Muscle layer of colon (tissue), 2 donors: Measurements from ENCODE around the gene BAG3.
"Not testable (repeated sequence)": the region's sequence is repeated elsewhere in the genome, so short reads cannot be mapped to it uniquely, and the experiment has no call there.

ENCODE experiments used
- H3K27ac ChIP-seq: one replicate; pipeline ENCODE4 v1.7.0; 2013; ENCODE audit warnings: low read depth, mild to moderate bottlenecking, low read length, moderate library complexity
- H3K27me3 ChIP-seq, 2 donors: one replicate each; pipeline ENCODE4 v1.7.0; 2013; ENCODE audit warnings: low read length in 2 of 2, mild to moderate bottlenecking in 2 of 2; ENCODE audit not compliant: insufficient read depth in 2 of 2, control insufficient read depth in 1 of 2
- H3K36me3 ChIP-seq: one replicate; pipeline ENCODE4 v1.7.0; 2013; ENCODE audit warnings: mild to moderate bottlenecking, low read length; ENCODE audit not compliant: insufficient read depth
- H3K4me1 ChIP-seq: one replicate; pipeline ENCODE4 v1.7.0; 2013; ENCODE audit warnings: mild to moderate bottlenecking, low read length; ENCODE audit not compliant: insufficient read depth
- H3K4me3 ChIP-seq, 2 donors: one replicate each; pipeline ENCODE4 v1.7.0; 2013; ENCODE audit warnings: low read length in 2 of 2, low read depth in 1 of 2, mild to moderate bottlenecking in 1 of 2, moderate library complexity in 1 of 2
- H3K9ac ChIP-seq: one replicate; pipeline ENCODE4 v1.7.0; 2013; ENCODE audit warnings: low read length
- H3K9me3 ChIP-seq: one replicate; pipeline ENCODE4 v1.7.0; 2013; ENCODE audit warnings: mild to moderate bottlenecking, low read length
- donor health status: abdominal sarcoma.
- donor health status: Adenocarcinoma of cecum.

Gene BAG3

GRCh38 chr10:119650692-119651513 lies at the start of gene BAG3:
BAG3 (plus strand) TSS chr10:119651380; CDS start chr10:119651676, 296 bp downstream.
- no peaks in the 10 kb centered on the region for H3K9me3 ChIP-seq
- H3K27ac ChIP-seq: peak within 1 kb of the TSS; percentile 85
- no peaks in the 10 kb centered on the region for H3K36me3 ChIP-seq
- H3K4me1 ChIP-seq: peaks cover 32% of the 10 kb centered on the region
- peak within 1 kb of the TSS; percentile 71 for H3K9ac ChIP-seq
- peak within 1 kb of the TSS; percentile 67 to 92 for H3K4me3 ChIP-seq
- H3K27me3 ChIP-seq: no peaks in the 10 kb centered on the region

DNA sequence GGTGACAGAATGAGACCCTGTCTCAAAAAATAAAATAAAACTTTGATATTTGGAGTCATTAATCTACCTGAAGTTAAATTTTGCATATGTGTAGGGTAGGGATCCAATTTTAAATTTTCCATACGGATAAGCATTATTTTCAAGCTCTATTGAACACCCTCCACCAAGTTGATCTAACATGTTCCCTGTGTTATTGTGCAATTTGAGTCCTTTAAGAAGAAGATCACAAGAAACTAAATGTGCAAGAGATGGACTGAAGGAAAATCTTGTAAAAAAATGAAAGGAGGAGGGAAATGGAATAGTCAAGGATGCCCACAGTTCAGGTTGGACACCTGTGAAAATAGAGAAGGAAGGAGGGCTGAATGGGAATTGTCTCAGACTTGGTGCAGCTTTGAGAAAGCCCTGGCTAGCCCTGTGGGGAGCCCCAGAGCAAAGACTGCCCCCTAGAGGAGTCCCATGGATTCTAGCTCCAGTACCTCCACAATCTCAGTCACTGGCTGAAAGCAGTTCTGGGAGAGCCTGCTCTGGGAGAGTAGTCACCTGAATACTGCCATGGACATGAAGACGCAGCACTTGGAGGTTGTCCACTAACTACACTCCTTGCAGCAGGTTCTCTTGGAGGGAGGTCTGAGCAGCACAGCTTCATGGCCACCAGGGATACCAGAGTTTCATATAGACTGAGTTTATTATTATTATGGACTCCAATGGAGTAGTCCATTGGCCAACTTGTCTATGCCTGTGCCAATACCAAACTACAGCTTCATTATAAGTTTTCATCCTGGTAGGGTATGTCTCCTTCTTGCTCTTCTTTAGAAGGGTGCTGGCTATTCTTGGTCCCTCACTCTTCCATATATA lies 48.7 kb upstream of the BAG3 start:
- no peaks in the 10 kb centered on the region for H3K27me3 ChIP-seq
- H3K27ac ChIP-seq: no peak overlapping the region
- H3K4me1 ChIP-seq: peaks cover 5% of the 10 kb centered on the region
- no peaks in the 10 kb centered on the region for H3K9me3 ChIP-seq
- H3K4me3 ChIP-seq: no peak overlapping the region
- no peak overlapping the region for H3K9ac ChIP-seq
- no peaks in the 10 kb centered on the region for H3K36me3 ChIP-seq

DNA sequence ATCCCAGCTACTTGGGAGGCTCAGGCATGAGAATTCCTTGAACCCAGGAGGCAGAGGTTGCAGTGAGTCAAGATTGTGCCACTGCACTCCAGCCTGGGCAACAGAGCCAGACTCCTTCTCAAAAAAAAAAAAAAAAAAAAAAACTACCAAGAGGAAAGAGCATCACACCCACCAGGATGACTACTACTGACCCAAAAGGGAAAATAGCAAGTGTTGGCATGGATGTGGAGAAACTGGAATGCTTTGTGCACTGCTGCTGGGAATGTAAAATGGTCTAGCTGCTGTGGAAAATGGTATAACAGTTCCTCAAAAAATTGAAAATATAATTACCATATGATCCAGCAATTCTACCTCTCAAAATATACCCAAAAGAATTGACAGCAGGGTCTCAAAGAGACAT lies 46.7 kb upstream of the BAG3 start:
- no peaks in the 10 kb centered on the region for H3K9me3 ChIP-seq
- no peak overlapping the region for H3K27ac ChIP-seq
- no peak overlapping the region for H3K9ac ChIP-seq
- H3K4me3 ChIP-seq: no peak overlapping the region
- no peaks in the 10 kb centered on the region for H3K4me1 ChIP-seq
- no peaks in the 10 kb centered on the region for H3K27me3 ChIP-seq
- H3K36me3 ChIP-seq: no peaks in the 10 kb centered on the region

DNA sequence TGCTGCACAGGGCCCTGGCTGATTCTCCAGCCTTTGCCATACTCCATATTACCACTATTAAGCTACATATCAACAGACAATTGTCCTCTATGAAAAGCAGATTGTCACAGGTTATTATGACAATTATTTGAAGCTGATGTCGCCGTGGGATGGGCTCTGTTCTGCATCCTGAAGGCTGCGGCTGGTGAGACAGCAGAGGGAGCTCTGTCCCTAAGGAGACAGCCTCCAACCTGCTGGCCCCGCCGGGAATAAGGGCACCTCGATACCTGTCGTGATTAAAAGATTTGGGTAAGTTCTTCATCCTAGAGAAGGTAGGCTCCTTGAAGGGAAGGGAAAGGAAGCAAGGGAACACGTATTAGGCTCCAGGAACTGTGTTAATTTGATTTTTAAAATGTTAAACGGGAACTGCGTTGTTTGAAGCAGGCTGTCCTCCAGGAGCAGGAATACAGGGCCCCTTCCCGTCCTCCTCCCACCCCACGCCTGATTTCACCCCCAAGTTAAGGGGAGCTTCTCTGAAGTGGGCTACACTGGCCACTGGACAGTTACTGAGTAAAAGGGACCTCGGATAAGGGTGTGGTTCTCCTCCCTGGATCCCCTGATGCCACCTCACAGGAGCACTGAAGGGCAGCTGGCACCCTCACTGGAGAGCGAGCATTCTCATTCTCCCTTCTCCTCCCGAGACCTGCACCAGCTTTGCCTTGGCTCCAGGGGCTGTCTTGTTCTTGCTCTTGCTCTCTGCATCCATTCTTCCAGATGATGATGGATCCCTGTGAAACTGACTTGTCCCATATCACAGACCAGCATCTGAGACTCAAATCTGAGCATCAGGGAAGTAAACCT lies 42.6 kb upstream of the BAG3 start:
- no peak overlapping the region for H3K27ac ChIP-seq
- no peak overlapping the region for H3K9ac ChIP-seq
- H3K9me3 ChIP-seq: no peaks in the 10 kb centered on the region
- peak overlapping the region in 1 of 2 donors; percentile 28 for H3K4me3 ChIP-seq
- no peaks in the 10 kb centered on the region for H3K4me1 ChIP-seq
- no peaks in the 10 kb centered on the region for H3K27me3 ChIP-seq
- H3K36me3 ChIP-seq: no peaks in the 10 kb centered on the region

DNA sequence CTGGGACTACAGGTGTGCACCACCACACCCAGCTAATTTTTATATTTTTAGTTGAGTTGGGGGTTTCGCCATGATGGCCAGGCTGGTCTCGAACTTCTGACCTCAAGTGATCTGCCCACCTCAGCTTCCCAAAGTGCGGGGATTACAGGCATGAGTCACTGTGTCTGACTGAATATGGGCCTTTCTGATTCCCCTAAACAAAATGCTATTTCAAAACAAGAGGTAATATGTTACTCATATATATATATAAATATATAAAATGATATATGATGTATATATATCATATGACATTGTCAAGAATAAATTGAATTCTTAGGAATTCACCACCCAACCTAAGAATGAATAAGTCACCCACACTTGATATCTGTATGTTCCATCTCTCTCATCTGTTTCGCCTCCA lies 41.7 kb upstream of the BAG3 start:
- H3K27ac ChIP-seq: no peak overlapping the region
- no peaks in the 10 kb centered on the region for H3K9me3 ChIP-seq
- H3K36me3 ChIP-seq: no peaks in the 10 kb centered on the region
- H3K4me1 ChIP-seq: no peaks in the 10 kb centered on the region
- no peak overlapping the region for H3K4me3 ChIP-seq
- H3K27me3 ChIP-seq: no peaks in the 10 kb centered on the region
- H3K9ac ChIP-seq: no peak overlapping the region

- Histone ChIP-seq H3K9me3 (no peaks in the 10 kb centered on the region), H3K4me3 (no peak overlapping the region), H3K27me3 (no peaks in the 10 kb centered on the region), H3K36me3 (no peaks in the 10 kb centered on the region), H3K9ac (no peak overlapping the region), H3K4me1 (no peaks in the 10 kb centered on the region), H3K27ac (no peak overlapping the region)
Measured at GRCh38 chr10:119611433-119611832, 39.7 kb upstream of the BAG3 start.

GRCh38 chr10:119613741-119614140 lies 37.4 kb upstream of the BAG3 start:
- Histone ChIP-seq H3K4me3 (no peak overlapping the region), H3K27ac (no peak overlapping the region), H3K9me3 (no peaks in the 10 kb centered on the region), H3K27me3 (no peaks in the 10 kb centered on the region), H3K4me1 (peaks cover 7% of the 10 kb centered on the region), H3K36me3 (no peaks in the 10 kb centered on the region), H3K9ac (no peak overlapping the region)

DNA sequence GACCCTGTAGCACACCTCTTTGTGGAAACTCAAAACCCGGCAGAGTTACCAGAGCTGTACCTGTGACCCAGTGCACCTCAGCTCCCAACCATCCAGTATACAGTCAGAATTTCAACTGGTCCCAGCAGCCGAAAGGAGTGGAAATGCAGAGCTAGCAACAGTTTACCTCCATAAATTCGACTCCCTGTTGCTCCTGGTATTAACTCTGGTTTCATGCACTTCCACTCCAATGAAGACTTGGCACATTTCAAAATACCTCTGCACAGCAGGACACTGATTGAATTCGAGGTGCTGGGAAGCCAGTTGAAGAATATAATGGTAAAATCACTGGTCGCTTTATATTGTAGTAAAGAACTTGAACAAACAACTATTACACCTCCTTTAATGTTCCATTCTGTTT lies 36.5 kb upstream of the BAG3 start:
- Histone ChIP-seq H3K27me3 (no peaks in the 10 kb centered on the region), H3K36me3 (no peaks in the 10 kb centered on the region), H3K9ac (no peak overlapping the region), H3K27ac (no peak overlapping the region), H3K9me3 (no peaks in the 10 kb centered on the region), H3K4me3 (no peak overlapping the region), H3K4me1 (peaks cover 7% of the 10 kb centered on the region)

DNA sequence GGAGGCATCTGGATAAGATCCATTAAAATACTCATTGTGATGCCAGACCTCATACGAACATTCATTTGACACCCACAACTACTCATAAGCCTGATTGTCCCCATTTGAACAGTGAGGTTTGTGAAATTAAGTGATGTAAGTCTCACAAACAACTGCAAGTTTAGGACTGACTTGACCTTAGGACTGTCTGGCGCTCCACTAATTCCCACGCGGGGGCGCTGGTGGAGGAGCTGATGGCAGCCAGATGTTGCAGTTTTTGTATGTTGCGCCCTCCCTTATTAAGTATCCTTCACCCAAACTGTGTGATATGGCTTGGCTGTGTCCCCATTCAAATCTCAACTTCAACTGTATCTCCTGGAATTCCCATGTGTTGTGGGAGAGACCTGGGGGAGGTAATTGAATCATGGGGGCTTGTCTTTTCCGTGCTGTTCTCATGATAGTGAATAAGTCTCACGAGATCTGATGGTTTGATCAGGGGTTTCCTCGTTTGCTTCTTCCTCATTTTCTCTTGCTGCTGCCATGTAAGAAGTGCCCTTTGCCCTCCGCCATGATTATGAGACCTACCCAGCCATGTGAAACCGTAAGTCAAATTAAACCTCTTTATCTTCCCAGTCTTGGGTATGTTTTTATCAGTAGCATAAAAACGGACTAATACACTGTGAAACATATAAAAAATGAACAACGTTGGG lies 34.2 kb upstream of the BAG3 start:
- no peaks in the 10 kb centered on the region for H3K36me3 ChIP-seq
- no peaks in the 10 kb centered on the region for H3K9me3 ChIP-seq
- no peaks in the 10 kb centered on the region for H3K27me3 ChIP-seq
- no peak overlapping the region for H3K9ac ChIP-seq
- no peak overlapping the region for H3K4me3 ChIP-seq
- no peak overlapping the region for H3K27ac ChIP-seq
- peaks cover 7% of the 10 kb centered on the region for H3K4me1 ChIP-seq

DNA sequence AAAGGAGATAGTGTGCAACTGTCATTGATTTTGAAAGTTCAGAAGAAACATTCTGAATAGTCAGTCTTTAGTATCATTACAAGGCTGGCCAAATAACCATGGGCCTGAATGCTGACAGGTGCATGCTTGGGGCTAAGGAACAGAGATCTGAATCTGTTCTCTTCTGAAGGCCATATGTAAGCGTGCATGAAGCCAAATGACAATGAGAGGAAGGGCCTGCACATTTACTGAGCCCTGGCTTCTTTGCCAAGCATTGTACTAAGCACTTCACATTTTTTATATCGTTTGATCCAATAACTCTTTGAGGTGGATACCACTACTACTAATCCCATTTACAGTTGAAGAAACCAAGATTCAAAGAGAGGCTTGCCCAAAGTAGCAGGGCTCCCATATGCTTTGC lies 32.0 kb upstream of the BAG3 start:
- H3K27me3 ChIP-seq: no peaks in the 10 kb centered on the region
- H3K9me3 ChIP-seq: no peaks in the 10 kb centered on the region
- H3K36me3 ChIP-seq: no peaks in the 10 kb centered on the region
- H3K9ac ChIP-seq: no peak overlapping the region
- peaks cover 7% of the 10 kb centered on the region for H3K4me1 ChIP-seq
- no peak overlapping the region for H3K27ac ChIP-seq
- peak overlapping the region in 1 of 2 donors; percentile 27 for H3K4me3 ChIP-seq

- H3K36me3 ChIP-seq, H3K9me3 ChIP-seq, H3K27me3 ChIP-seq, H3K4me1 ChIP-seq, H3K9ac ChIP-seq, H3K27ac ChIP-seq, H3K4me3 ChIP-seq: not testable (repeated sequence)
Measured at GRCh38 chr10:119619811-119620210, 31.4 kb upstream of the BAG3 start.
